Dedifferentiated amniotic fluid mesenchymal stem cell (primary cell): Measurements from ENCODE around the gene GCC1.
"Not testable (repeated sequence)": the region's sequence is repeated elsewhere in the genome, so short reads cannot be mapped to it uniquely, and the experiment has no call there.

ENCODE experiments used
- DNase-seq: peaks from one replicate; pipeline ENCODE4 v3.0.0-alpha.2; 2016; ENCODE audit errors: extremely low spot score

GCC1 gene

DNA sequence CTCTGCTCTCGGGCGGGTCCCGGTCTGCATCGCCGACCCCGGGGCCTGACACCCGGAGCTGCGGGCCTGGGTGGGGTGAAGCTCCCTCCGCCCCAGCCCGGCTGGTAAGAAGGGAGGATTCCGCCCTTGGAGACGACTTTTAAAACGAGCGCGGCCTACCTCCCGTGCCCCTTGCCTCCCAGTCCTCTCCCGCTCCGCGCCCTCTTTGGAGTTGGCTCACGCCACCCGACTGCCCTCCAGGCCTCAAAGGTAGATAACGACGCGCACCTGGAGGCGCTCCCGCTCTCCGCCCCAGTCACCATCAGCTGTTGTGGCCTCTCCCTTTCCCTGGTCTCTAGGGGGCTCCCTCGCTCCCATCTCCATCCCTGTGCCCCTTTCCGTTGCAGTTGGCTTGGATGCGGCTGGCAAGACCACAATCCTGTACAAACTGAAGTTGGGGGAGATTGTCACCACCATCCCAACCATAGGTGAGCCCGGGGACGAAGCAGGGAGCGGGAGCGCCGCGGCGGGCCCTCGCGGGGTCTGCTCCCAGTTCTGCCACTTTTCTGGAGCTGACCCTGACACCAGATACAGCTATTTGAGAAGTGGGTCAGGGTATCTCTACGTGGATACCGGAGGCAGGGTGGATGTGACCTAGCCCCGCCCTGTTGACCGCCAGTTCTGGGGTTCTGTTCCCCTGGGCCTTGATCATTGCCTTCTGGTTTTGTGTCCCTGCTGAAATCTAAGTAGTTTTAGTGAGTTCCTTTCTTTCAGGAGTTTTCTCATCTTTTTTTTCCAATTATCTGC lies 3.5 kb upstream of the GCC1 start:
- DNase-seq, result peak; percentile 39

DNA sequence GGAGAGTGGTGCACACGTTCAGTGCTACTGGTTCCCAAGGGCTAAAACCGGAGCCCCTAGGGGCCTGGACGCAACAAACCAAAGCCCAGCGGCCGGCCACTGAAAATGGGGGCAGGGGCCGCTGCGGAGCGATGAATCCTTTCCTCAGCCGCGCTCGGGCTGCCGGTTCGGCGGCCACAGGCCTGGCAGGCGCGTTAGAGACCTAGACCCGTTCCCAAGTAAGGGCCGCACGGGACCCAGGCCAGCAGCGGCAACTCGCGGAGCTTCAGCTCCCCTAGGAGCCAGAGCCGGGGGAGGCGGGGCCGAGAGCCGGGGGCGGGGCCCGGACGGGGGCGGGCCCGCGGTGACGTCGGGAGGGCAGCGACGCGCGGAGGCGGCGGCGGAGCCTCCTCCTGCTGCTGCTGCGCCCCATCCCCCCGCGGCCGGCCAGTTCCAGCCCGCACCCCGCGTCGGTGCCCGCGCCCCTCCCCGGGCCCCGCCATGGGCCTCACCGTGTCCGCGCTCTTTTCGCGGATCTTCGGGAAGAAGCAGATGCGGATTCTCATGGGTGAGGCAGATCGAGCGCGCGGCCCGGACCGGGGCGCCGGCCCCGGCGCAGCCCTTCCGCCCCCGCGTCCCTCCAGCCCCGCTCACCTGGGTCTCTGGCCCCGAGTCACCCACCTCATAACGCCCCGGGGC lies 2.8 kb upstream of the GCC1 start, which contains the start of gene ARF5:
ARF5 (plus strand) TSS at position 393 of the 678 bp plus-strand sequence; CDS start at position 481, 88 bp downstream.
- DNase-seq, result peak; percentile 75

DNA sequence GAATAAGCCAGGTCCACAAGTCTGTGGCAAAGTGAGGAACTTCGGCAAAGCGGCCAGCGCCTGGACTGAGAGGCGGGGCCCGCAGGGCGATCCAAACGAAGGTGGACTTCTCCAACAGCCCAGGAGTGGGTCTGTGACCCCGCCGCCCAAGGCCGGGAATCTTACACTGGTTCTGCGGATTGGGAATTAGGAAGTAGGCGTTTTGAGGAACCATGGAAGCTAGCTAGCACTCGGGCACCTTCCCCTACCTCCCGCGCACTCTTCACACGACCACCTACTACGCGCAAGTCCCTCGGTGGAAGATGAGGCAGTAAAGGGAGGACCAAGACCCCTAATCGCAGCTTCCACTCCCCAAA lies 2.2 kb upstream of the GCC1 start:
- DNase-seq, result no peak

DNA sequence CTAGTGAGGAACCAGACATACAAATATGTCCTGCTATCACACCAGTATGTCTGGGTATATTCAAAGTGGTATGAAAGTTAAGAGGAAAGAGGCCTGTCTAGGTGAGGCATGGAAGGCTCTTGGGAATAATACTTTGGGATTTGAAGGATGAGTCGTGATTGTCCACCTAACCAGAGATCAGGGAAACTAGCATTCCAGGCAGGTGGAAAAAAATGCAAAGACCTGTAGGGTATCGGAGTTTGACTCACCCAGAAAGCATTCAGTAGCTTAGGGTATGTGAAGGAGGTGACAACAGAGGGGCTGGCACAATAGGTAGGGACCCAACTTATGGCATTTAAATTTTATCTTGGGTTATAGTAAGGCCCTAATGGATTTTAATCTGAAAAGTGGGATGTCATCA lies 950 bp upstream of the GCC1 start:
- no peak for DNase-seq

DNA sequence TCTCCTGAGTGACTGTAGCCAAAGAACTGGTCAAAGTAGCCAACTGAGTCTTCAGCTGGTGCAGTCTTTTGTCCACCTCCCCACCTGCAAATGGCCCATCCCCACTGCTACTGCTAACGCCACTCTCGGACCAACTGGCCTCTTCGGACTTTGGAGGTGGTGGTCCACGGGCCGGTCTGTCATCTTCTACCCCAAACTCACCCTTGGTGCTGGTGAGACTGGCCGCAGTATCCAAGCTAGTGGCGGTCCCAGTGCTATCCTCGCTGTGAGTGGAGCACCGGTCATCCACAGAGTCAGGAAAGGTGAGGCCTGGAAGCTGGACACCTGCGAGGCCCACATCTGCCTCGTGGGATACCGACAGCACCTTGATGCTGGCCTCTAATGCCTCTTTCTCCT lies 750 bp downstream of the GCC1 start:
- no peak for DNase-seq

DNA sequence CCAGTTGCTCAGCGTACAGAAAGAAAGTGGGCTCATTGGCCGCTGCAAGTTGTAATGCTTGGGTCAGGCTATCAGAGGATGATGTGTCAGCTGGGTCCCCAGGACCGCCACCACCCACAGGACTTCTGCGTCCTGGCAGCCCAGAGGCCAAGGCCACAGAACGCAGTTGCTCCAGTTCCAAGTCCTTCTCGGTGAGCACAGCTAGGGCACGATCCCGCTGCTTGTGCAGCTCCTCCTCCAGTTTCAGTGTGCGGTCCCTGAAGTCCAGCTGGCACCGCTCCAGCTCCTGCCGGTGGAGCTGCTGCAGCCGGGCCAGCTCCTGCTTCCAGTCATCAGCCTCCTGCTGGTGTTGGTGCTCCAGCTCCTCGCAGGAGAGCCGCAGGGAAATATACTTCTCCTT lies 3.0 kb downstream of the GCC1 start:
- DNase-seq, result no peak

DNA sequence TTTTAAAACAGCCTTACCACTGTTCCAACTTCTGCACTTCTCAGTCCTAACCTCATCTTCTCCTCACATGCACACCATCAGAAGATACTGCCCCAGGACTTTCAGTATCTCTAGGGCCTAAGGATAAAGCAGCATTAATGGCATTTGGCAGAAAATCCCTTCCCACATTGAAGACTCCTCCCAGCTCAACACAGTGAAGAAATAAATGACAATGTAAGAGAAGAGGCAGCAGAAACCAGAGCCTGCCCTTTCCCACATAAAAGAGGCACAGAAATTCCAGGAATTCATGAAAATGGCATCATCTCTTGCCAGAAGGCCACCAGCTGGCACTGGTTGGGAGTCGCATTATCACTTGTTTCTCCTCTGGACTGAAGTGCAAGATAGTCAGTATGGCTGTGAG lies 3.7 kb downstream of the GCC1 start:
- no peak for DNase-seq

DNA sequence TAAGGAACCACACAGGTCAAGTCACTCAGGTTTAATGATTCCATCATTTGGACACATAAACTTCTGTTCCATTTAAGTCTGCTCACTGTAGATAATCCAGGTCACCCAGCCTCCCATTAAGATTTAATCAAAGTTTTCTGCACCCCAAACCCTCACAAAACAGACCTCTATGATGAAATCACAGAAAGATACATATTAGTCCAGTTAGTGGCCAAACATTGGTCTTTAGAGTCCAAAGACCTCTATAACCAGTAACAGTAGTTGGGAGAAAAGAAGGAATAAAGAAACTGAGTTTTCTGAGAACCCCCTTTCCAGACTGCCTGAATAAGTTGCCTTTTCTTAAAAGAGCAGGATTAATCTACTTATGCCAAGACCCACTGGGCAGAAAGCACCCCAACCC lies 4.8 kb downstream of the GCC1 start:
- no peak for DNase-seq

DNA sequence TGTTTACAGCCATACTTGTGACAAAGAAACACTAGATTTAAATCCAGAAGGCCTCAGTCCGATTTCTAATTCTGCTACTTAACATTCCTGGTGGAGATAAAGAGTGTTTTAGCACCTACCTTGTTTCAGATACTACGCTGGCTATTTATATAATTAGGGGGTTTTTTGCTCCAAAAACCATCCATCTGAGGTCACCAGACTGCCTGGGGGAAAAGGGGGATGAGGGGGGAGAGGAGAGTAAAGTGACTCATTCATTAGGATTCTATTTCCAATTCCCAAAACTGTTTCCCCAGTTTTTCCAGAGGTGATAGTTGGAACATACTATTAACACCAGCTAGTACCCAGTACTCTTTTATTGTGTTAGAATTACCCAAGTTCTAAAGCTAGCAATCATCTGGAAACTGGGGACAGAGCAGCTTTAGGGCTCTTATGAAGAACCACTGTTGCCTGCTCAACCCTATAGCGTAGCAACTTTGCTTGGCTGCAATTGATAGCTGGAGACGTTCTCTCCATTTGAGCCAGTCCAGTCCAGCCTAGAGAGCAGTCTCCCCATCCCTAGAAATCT lies 6.6 kb downstream of the GCC1 start:
- no peak for DNase-seq

DNA sequence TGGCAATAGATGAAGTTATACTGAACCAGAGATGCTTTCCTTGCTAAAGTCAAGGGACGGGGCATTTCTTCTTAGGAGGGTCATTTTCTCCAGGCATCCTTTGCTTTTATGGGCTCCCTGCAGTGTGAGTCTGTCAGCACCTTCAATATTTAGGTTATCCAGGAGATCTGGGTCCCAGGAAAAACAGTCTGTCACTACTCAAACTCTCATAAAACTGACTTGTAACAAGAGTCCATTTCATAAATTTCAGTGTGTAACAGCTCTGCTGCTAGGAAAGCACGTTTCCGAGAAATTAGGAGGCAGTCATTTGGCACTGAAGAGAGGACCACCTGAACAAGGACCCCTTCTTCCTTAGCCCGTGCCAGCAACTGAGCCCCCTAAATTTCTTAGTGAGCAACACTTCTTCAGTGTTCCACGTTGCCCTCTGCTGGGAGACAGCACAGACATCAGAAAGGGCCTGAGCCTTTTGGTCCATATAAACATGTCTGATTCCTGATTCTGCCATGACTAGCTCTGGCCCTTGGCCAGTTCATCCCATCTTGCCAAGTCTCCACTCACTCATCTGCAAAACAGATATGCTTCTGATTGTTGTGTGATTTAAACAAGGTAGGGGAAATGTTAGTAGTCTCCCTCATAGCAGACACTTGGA lies 7.2 kb downstream of the GCC1 start:
- no peak for DNase-seq

DNA sequence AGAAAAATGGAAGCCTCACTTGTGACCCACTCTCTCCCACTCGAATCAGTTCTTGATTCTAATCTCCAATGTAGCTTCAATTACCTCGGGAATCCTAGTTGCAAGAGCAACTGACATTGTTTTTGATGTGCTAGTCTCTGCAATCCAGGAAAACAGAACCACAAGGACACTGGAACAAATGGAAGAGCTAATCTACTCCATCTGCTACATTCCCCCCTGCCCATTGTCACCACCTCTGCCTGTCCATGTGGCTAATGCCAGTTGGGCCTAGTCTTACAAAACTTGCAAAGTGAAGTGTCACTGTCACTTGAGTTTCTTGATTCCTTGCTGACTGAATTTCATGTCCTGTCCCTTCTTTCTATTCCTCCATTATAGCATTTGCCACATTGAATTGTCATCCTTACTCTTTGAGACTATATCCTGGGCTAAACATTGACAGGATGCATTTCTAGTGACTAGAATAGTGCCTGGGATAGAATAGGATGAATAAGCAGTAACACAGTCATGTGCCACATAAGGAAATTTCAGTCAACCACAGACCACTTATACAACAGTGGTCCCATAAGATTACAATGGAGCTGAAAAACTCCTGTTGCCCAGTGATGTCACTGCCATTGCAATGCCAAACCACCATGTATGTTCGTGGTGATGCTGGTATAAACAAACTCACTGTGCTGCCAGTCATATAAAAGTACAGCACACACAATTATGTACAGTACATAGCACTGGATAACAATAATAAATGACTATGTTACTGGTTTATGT lies 13.5 kb downstream of the GCC1 start:
- no peak for DNase-seq

DNA sequence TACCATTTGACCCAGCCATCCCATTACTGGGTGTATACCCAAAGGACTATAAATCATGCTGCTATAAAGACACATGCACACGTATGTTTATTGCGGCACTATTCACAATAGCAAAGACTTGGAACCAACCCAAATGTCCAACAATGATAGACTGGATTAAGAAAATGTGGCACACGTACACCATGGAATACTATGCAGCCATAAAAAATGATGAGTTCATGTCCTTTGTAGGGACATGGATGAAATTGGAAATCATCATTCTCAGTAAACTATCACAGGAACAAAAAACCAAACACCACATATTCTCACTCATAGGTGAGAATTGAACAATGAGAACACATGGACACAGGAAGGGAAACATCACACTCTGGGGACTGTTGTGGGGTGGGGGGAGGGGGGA lies 17.4 kb downstream of the GCC1 start:
- not testable (repeated sequence) for DNase-seq

DNA sequence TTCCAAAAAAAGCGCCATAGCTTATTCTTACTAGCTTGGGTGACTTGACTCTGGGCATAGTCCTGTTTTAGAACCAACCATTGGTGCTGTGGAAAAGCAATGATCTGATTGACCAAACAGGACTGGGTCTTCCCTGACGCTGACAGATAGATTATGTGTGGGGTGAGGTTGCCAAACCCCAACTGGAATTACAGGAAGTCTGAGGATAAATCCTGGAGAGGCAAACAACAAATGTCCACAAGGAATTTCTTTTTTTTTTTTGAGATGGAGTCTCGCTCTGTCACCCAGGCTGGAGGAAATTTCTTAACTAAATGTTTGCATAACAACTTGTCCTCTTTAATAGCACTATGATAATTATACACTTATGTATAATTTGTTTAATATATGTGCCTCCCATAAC lies 19.2 kb downstream of the GCC1 start:
- DNase-seq, result no peak

DNA sequence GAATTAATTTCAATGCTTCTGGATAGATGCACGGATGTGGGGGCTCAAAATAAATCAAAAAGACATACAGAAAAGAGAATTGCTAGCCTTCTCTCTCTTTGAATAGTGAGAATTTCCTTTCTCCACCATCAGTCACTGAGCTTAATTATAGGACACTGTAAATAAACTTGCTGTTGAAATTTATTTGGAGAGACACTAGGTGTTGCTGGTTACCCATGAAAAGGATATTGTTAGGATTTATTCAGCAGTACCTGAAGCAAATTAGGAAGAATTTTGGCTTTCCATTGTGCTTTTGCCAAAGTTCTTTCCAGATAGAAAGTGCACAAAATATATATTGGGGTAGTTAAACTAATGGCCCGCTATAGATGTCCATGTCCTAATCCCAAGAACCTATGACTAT lies 27.6 kb downstream of the GCC1 start:
- no peak for DNase-seq

DNA sequence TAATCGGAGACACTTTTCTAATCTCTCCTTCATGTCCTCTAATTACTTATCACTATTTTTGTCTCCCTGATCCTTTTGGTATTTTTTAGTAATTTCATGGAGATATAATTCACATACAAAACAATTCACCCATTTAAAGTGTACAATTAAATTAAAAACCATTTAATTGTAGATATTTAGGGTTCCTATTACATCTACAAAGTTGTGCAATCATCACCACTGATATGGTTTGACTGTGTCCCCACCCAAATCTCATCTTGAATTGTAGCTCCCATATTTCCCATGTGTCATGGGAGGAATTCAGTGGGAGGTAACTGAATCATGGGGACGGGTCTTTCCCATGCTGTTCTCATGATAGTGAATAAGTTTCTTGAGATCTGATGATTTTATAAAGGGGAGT lies 29.0 kb downstream of the GCC1 start:
- no peak for DNase-seq

DNA sequence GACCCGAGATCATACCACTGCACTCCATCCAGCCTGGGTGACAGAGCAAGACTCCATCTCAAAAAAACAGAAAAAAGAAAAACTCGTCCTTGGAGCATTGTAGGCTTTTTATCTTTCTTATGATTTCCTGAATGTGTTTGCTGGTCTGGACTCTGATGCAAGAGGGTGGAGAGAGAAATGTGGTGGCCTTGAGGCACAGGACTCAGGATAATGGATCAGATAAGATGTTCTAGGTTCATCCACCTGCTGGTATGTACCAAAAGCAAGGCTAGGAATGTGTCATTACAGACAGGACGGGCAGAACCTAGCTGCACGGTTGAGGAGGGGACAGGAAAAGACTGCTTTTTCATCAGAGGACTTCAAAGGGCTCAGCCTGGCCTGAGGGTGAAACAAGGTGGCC lies 33.5 kb downstream of the GCC1 start:
- DNase-seq, result no peak

DNA sequence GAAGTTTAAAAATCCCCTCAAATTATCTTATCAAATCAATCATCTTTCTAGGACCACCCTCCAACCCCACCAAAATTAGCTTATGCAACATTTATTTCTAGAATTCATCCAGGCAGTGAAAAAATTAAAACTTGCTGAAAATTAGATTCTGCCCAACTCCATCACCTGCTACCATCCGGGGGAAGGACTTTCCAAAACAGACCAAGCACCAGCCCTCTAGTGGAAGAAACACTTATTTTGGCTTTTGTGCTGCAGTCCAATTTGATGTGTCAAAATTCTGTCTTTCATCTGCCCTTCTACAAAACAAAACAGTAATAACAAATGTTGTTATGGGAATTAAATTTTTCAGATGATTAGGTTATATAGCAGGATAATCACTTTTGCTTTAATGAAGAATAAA lies 35.1 kb downstream of the GCC1 start:
- DNase-seq, result no peak

DNA sequence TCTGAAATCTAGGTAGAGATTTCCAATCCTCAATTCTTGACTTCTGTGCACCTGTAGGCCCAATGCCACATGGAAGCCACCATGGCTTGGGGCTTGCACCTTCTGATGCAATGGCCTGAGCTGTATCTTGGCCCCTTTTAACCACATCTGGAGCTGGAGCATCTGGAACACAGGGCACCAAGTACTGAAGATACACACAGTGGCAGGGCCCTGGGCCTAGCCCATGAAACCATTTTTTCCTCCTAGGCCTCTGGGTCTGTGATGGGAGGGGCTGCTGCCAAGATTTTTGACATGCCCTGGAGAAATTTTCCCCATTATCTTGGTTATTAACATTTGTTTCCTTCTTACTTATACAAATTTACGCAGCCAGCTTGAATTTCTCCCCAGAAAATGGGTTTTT lies 39.1 kb downstream of the GCC1 start:
- DNase-seq, result no peak

DNA sequence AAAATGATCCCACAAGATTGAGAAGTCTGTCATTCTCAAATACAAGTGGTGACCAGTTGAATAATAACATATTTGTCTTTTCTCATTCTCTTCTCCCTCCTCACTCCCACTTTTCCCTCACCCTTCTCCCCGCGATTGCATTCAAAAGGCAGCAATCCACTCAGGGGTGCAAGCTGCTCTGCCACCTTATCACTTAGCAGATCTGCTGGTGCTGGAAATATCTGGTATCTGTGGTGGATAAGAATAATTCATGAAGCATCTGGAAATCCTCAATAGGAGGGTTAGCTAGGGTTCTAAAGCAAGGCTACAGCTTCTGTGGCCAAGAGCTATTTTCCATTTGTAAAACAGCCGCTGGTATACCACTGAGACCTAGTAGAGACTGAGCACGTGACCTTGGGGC lies 43.8 kb downstream of the GCC1 start:
- DNase-seq, result no peak

DNA sequence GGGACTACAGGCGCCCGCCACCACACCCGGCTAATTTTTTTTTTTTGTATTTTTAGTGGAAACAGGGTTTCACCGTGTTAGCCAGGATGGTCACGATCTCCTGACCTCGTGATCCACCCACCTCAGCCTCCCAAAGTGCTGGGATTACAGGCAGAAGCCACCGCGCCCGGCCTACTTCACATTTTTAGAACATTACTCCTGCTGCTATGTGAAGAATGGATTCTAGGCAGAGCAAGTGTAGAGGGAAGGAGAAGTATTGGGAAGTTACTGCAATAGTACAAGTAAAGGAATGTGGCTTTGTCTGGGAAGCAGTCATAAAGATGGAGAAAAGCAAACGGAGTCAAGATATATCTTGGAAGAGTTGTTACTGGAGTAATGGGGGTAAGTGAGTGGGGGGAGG lies 44.9 kb downstream of the GCC1 start:
- DNase-seq, result not testable (repeated sequence)

DNA sequence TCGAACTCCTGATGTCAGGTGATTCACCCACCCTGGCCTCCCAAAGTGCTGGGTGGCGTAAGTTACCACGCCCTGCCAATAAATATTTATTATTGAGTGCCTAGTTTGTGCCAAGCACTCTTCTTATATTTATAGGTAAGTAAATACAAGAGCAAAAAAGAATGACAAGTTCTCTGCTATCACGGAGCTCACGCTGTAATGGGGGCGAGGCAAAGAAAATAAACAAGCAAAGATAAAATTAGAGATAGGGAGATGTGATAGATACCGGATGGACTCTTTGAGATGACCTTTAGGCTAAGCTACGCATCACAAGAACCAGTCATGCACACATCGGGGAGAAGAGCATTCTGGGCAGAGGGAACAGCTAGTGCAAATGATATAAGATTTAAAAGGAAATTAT lies 46.3 kb downstream of the GCC1 start:
- DNase-seq, result no peak

DNA sequence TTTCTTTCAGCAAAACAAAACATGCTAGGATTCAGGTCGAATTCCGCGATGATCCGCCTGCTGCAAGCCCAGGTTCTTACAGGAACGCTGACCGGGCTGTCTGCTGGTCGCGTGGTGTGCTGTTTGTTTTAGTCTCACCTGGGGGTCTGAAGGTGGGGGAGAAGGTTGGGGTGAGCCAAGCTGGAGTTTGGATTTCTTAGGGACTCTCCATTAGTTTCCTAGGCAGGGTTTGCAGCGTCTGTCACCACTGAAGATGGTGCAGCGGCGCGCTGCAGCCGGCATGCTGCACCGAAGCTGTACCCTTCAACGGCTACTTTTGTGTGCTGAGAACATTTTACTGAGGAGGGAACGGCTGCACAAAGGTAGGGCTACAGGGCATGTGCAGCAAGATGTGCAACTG lies 48.7 kb downstream of the GCC1 start:
- no peak for DNase-seq
